NCI-H524 treated with DMSO at 0.1 percent for 48 hours (cell line): ENCODE data around the gene CACNA1H.

Experiments
- DNase-seq: peaks from one replicate; lab custom pipeline; 2025; lab: John Stamatoyannopoulos, UW

Gene CACNA1H

GRCh38 chr16:1271380-1271723, 118.4 kb downstream of the CACNA1H start:
- DNase-seq: no peak
